ENCODE data around the gene MX1. TPM values are rescaled to one million over a fixed set of nuclear protein-coding genes. Genes with fewer than 3 reads are reported as not detected.
"Not testable (repeated sequence)": the region's sequence is repeated elsewhere in the genome, so short reads cannot be mapped to it uniquely, and the experiment has no call there.

The MX1 gene
- total and polyA plus RNA-seq, 4 experiments from 2014 or later, result 47.8 to 80.6 (median 74.5) TPM

DNA sequence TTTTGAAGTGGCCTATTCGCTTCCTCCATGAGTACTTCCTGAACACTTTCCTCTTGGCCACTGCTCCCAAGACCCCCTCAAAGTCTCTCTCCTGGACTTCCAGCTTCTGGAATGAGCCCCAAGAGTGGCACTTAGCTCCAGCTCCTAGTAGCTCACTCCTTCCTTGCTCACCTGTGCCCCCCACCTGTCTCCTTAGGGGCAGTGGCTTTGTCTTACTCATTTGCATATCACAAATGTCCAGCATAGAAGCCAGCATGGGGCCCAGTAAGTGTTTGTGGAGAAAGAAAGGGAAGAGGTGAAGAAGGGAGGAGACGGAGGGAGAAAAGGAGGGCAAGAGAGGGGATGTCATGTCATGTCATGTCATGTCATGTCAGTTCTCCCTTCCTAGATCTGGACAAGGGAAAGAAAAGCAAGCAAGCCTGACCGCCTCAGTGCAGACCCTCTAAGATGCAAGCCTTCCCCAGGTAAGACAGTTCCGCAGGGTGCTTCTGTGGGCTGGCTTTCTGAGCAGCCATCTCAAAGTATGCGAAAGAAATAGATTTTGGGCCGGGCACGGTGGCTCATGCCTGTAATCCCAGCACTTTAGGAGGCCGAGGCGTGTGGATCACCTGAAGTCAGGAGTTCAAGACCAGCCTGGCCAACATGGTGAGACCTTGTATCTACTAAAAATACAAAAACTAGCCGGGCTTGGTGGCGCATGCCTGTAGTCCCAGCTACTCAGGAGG is 6.9 kb upstream of the MX1 start:
- Histone ChIP-seq H3K4me3 (ENCODE audit: low read length in 2 of 2) (no peak overlapping the region), H3K36me3 (ENCODE audit: insufficient read depth, low read length) (no peaks in the 10 kb centered on the region), H3K27ac (ENCODE audit: low read depth, low read length) (peak overlapping the region; percentile 60), H3K27me3 (ENCODE audit: insufficient read depth, low read length) (no peaks in the 10 kb centered on the region), H3K4me1 (ENCODE audit: insufficient read depth, low read length) (peaks cover 12% of the 10 kb centered on the region), H3K9me3 (ENCODE audit: control insufficient read depth in 1 of 2, low read length in 2 of 2) (no peaks in the 10 kb centered on the region)
- H3K9me3 Mint-ChIP-seq, result peaks cover 0 to 12% (median 2%) of the 10 kb centered on the region in 8 donors
- CTCF ChIA-PET (ENCODE audit: partially characterized antibody), result interaction anchor here (2.0 kb wide), 1 partner anchor 136 kb away, joined by 4 read pairs; no protein-coding TSS in a partner anchor
- POLR2A ChIA-PET (ENCODE audit: partially characterized antibody), result interaction anchor here (2.4 kb wide), 1 partner anchor 57 kb away, joined by 15 read pairs; the partner anchor contains the start of gene MX2
- peaks cover 13 to 39% (median 21%) of the 10 kb centered on the region in 4 donors for H3K4me1 Mint-ChIP-seq
- DNase-seq, result no peak
- intact Hi-C loops (cut with micrococcal nuclease), result no loop called here
- no peaks in the 10 kb centered on the region for H3K36me3 Mint-ChIP-seq
- no peaks in the 10 kb centered on the region for H3K27me3 Mint-ChIP-seq
- peak overlapping the region; percentile 39 to 94 (median 87) for H3K27ac Mint-ChIP-seq
- peak overlapping the region; percentile 73 to 93 (median 88) for H3K4me3 Mint-ChIP-seq

- CTCF ChIA-PET (ENCODE audit: partially characterized antibody), result no interaction called here
- Histone ChIP-seq H3K4me1 (ENCODE audit: insufficient read depth, low read length) (peaks cover 12% of the 10 kb centered on the region), H3K4me3 (ENCODE audit: low read length in 2 of 2) (peak overlapping the region; percentile 27 to 49), H3K9me3 (ENCODE audit: control insufficient read depth in 1 of 2, low read length in 2 of 2) (no peaks in the 10 kb centered on the region), H3K27ac (ENCODE audit: low read depth, low read length) (peak overlapping the region; percentile 60), H3K36me3 (ENCODE audit: insufficient read depth, low read length) (no peaks in the 10 kb centered on the region), H3K27me3 (ENCODE audit: insufficient read depth, low read length) (no peaks in the 10 kb centered on the region)
- peaks cover 15 to 47% (median 27%) of the 10 kb centered on the region in 4 donors for H3K4me1 Mint-ChIP-seq
- no peaks in the 10 kb centered on the region for H3K27me3 Mint-ChIP-seq
- peak overlapping the region; percentile 79 to 94 (median 92) for H3K27ac Mint-ChIP-seq
- intact Hi-C loops (cut with micrococcal nuclease), result no loop called here
- no peaks in the 10 kb centered on the region for H3K36me3 Mint-ChIP-seq
- DNase-seq, result peak; percentile 31 to 56 (median 44)
- POLR2A ChIA-PET (ENCODE audit: partially characterized antibody), result no interaction called here
- peaks cover 0 to 3% (median 0%) of the 10 kb centered on the region in 8 donors for H3K9me3 Mint-ChIP-seq
- H3K4me3 Mint-ChIP-seq, result peak overlapping the region; percentile 85 to 94 (median 90)
These were observed 5.8 kb upstream of the MX1 start for GRCh38 chr21:41419921-41420862.

DNA sequence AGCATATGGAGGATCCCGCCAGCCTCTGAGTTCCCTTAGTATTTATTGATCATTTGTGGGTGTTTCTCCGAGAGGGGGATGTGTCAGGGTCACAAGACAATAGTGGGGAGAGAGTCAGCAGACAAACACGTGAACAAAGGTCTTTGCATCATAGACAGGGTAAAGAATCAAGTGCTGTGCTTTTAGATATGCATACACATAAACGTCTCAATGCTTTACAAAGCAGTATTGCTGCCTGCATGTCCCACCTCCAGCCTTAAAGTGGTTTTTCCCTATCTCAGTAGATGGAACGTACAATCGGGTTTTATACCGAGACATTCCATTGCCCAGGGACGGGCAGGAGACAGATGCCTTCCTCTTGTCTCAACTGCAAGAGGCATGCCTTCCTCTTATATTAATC is 5.0 kb upstream of the MX1 start:
- CTCF ChIA-PET (ENCODE audit: partially characterized antibody); H3K9me3 ChIP-seq (ENCODE audit: control insufficient read depth in 1 of 2, low read length in 2 of 2); intact Hi-C loops (cut with micrococcal nuclease); H3K4me3 ChIP-seq (ENCODE audit: low read length in 2 of 2); H3K36me3 ChIP-seq (ENCODE audit: insufficient read depth, low read length); H3K27me3 Mint-ChIP-seq; POLR2A ChIA-PET (ENCODE audit: partially characterized antibody); H3K27me3 ChIP-seq (ENCODE audit: insufficient read depth, low read length); H3K9me3 Mint-ChIP-seq; DNase-seq; H3K36me3 Mint-ChIP-seq: not testable (repeated sequence)
- Histone ChIP-seq H3K4me1 (ENCODE audit: insufficient read depth, low read length) (peaks cover 17% of the 10 kb centered on the region), H3K27ac (ENCODE audit: low read depth, low read length) (peak overlapping the region; percentile 60)
- H3K4me1 Mint-ChIP-seq, result peaks cover 21 to 55% (median 33%) of the 10 kb centered on the region in 4 donors
- H3K4me3 Mint-ChIP-seq, result peak overlapping the region; percentile 85 to 94 (median 90)
- peak overlapping the region in 6 of 7 donors; percentile 79 to 93 (median 92) for H3K27ac Mint-ChIP-seq

DNA sequence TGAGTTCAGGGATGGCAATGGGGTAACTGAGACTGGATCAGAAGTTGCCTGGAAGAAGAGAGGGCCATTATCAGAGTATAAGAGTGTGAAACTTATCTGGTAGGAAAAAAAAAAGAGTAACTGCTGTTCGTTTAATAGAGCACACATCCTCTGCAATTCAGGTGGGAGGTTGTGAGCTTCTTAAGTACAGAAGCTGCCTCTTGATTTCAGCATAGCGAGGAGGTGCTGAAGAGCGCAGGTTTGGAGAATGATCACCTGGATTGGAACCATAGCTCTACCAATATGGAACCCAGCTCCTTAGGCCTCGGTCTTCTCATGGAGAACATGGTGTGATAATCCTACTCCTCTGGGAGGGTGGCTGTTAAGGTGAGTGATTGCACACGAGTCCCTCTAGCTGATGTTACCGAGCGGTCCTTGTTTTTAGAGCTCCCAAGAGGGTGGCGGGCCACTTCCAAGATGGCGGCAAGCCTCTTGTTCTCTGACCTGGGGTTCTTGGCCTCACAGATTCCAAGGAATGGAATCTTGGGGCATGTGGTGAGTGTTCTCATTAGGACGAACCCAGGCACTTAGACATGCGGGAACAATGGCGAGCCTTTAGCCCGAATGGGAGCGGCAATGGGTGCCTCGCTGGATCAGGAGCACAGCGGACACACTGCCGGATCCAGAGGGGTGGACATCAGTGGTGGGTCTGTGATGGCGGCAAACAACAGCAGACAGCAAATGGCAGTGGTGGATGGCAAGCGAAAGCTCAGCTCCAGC is 3.3 kb upstream of the MX1 start:
- Histone ChIP-seq H3K4me1 (ENCODE audit: insufficient read depth, low read length) (peaks cover 28% of the 10 kb centered on the region), H3K27ac (ENCODE audit: low read depth, low read length) (no peak overlapping the region), H3K36me3 (ENCODE audit: insufficient read depth, low read length) (no peaks in the 10 kb centered on the region), H3K4me3 (ENCODE audit: low read length in 2 of 2) (no peak overlapping the region), H3K27me3 (ENCODE audit: insufficient read depth, low read length) (no peaks in the 10 kb centered on the region), H3K9me3 (ENCODE audit: control insufficient read depth in 1 of 2, low read length in 2 of 2) (no peaks in the 10 kb centered on the region)
- peaks cover 0 to 10% of the 10 kb centered on the region in 2 donors for H3K36me3 Mint-ChIP-seq
- H3K4me3 Mint-ChIP-seq, result peak overlapping the region in 4 of 8 donors; percentile 34 to 61 (median 50)
- DNase-seq, result no peak
- H3K9me3 Mint-ChIP-seq, result no peaks in the 10 kb centered on the region
- peaks cover 27 to 67% (median 42%) of the 10 kb centered on the region in 4 donors for H3K4me1 Mint-ChIP-seq
- no peaks in the 10 kb centered on the region for H3K27me3 Mint-ChIP-seq
- POLR2A ChIA-PET (ENCODE audit: partially characterized antibody), result interaction anchor here (0.6 to 3.4 kb wide), 2 partner anchors 11 to 28 kb away, joined by 3 to 19 read pairs; no protein-coding TSS in a partner anchor
- H3K27ac Mint-ChIP-seq, result peak overlapping the region in 3 of 7 donors; percentile 53 to 76 (median 66)
- CTCF ChIA-PET (ENCODE audit: partially characterized antibody), result interaction anchor here (0.7 kb wide), 1 partner anchor 139 kb away, joined by 3 read pairs; no protein-coding TSS in a partner anchor
- intact Hi-C loops (cut with micrococcal nuclease), result no loop called here

DNA sequence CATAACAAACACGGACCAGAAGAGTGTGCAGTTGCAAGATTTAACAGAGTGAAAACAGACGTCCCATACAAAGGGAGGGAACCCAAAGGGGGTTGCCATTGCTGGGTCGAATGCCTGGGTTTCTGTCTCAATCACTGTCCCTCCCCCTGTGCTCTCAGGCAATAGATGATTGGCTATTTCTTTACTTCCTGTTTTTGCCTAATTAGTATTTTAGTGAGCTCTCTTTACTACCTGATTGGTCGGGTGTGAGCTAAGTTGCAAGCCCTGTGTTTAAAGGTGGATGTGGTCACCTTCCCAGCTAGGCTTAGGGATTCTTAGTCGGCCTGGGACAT is 2.8 kb upstream of the MX1 start:
- H3K9me3 ChIP-seq (ENCODE audit: control insufficient read depth in 1 of 2, low read length in 2 of 2); intact Hi-C loops (cut with micrococcal nuclease); H3K4me3 ChIP-seq (ENCODE audit: low read length in 2 of 2); DNase-seq; H3K27ac ChIP-seq (ENCODE audit: low read depth, low read length); H3K27me3 Mint-ChIP-seq; H3K27me3 ChIP-seq (ENCODE audit: insufficient read depth, low read length); H3K36me3 ChIP-seq (ENCODE audit: insufficient read depth, low read length); H3K9me3 Mint-ChIP-seq: not testable (repeated sequence)
- Mint-ChIP-seq H3K4me3 (peak overlapping the region in 6 of 8 donors; percentile 25 to 58 (median 32)), H3K4me1 (peaks cover 30 to 72% (median 48%) of the 10 kb centered on the region in 4 donors), H3K36me3 (peaks cover 4 to 14% of the 10 kb centered on the region in 2 donors), H3K27ac (peak overlapping the region in 6 of 7 donors; percentile 48 to 78 (median 66))
- ChIA-PET CTCF (ENCODE audit: partially characterized antibody) (interaction anchor here (0.7 to 3.3 kb wide), 2 partner anchors 140 kb away, joined by 3 to 24 read pairs; no protein-coding TSS in a partner anchor), POLR2A (ENCODE audit: partially characterized antibody) (interaction anchor here (3.4 to 5.2 kb wide), 2 partner anchors 12 to 61 kb away, joined by 19 to 58 read pairs; partner anchors contain the start of gene MX2)
- peaks cover 28% of the 10 kb centered on the region for H3K4me1 ChIP-seq (ENCODE audit: insufficient read depth, low read length)

DNA sequence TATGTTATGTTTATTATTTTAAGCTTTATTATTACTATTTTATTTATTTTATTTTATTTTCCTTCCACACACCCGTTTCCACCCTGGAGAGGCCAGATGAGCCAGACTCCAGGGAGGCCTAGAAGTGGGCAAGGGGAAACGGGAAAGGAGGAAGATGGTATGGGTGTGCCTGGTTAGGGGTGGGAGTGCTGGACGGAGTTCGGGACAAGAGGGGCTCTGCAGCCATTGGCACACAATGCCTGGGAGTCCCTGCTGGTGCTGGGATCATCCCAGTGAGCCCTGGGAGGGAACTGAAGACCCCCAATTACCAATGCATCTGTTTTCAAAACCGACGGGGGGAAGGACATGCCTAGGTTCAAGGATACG is 468 bp upstream of the MX1 start:
- Mint-ChIP-seq H3K4me1 (peaks cover 30 to 75% (median 52%) of the 10 kb centered on the region in 4 donors), H3K4me3 (peak overlapping the region; percentile 95 to 99 (median 98)), H3K27ac (peak overlapping the region; percentile 93 to 98 (median 96)), H3K27me3 (no peaks in the 10 kb centered on the region), H3K9me3 (no peaks in the 10 kb centered on the region), H3K36me3 (peaks cover 16 to 25% of the 10 kb centered on the region in 2 donors)
- no peaks in the 10 kb centered on the region for H3K9me3 ChIP-seq (ENCODE audit: control insufficient read depth in 1 of 2, low read length in 2 of 2)
- H3K4me1 ChIP-seq (ENCODE audit: insufficient read depth, low read length), result peaks cover 22% of the 10 kb centered on the region
- peaks cover 3% of the 10 kb centered on the region for H3K36me3 ChIP-seq (ENCODE audit: insufficient read depth, low read length)
- H3K4me3 ChIP-seq (ENCODE audit: low read length in 2 of 2), result peak overlapping the region; percentile 79 to 91
- no peaks in the 10 kb centered on the region for H3K27me3 ChIP-seq (ENCODE audit: insufficient read depth, low read length)
- intact Hi-C loops (cut with micrococcal nuclease), result no loop called here
- no peak for DNase-seq
- POLR2A ChIA-PET (ENCODE audit: partially characterized antibody), result interaction anchor here (0.6 to 5.2 kb wide), 8 partner anchors 8 to 64 kb away, joined by 3 to 58 read pairs (median 4); partner anchors contain the start of gene MX2
- CTCF ChIA-PET (ENCODE audit: partially characterized antibody), result interaction anchor here (0.6 to 3.3 kb wide), 5 partner anchors 13 to 142 kb away, joined by 3 to 24 read pairs (median 5); no protein-coding TSS in a partner anchor
- H3K27ac ChIP-seq (ENCODE audit: low read depth, low read length), result peak overlapping the region; percentile 88
